Keratinocyte (primary cell): ENCODE results near the gene IGFN1. TPM values are rescaled to one million over a fixed set of nuclear protein-coding genes. Genes with fewer than 3 reads are reported as not detected.

Source experiments
- DNase-seq: peaks from one replicate; pipeline ENCODE4 v3.0.0-alpha.2; 2011; ENCODE audit warnings: low read depth, missing footprints, low spot score
- FAIRE-seq: peaks from 2 replicates; lab custom pipeline; 2011; peaks lifted over from hg19 to GRCh38; lab: Jason Lieb, UNC
- H2AFZ ChIP-seq: 2 replicates; pipeline ENCODE4 v1.6.0; 2012; ENCODE audit warnings: low read length, control low read depth, inconsistent platforms; ENCODE audit not compliant: control insufficient read depth
- H3K27ac ChIP-seq: 2 replicates; pipeline ENCODE4 v1.5.1; 2011; ENCODE audit warnings: low read length; ENCODE audit not compliant: control insufficient read depth, insufficient read depth
- H3K27me3 ChIP-seq: 3 replicates; pipeline ENCODE4 v1.6.0; 2011; ENCODE audit warnings: low read length; ENCODE audit not compliant: control insufficient read depth, insufficient read depth; ENCODE audit errors: extremely low read depth
- H3K36me3 ChIP-seq, 2 experiments: 2 replicates in 1 of 2; 3 replicates in 1 of 2; pipeline ENCODE4 v1.5.1; 2011; ENCODE audit warnings: low read length in 2 of 2, mild to moderate bottlenecking in 1 of 2; ENCODE audit not compliant: control insufficient read depth in 2 of 2, insufficient read depth in 2 of 2; ENCODE audit errors: extremely low read depth in 1 of 2
- H3K4me1 ChIP-seq: 3 replicates; pipeline ENCODE4 v1.5.1; 2011; ENCODE audit warnings: low read length; ENCODE audit not compliant: control insufficient read depth, insufficient read depth; ENCODE audit errors: extremely low read depth
- H3K4me2 ChIP-seq: 3 replicates; pipeline ENCODE4 v1.6.0; 2011; ENCODE audit warnings: low read depth, low read length; ENCODE audit not compliant: control insufficient read depth, insufficient read depth; ENCODE audit errors: extremely low read depth
- H3K4me3 ChIP-seq, 3 experiments: fragments of 200-600 bp in 1 of 3; sonication (generic) in 1 of 3; 2 replicates in 2 of 3; 3 replicates in 1 of 3; pipeline ENCODE4 v1.5.1; 2011 to 2016; ENCODE audit warnings: low read length in 3 of 3, mild to moderate bottlenecking in 3 of 3, control low read depth in 2 of 3, inconsistent platforms in 1 of 3, low read depth in 1 of 3, mixed read lengths in 1 of 3, mixed run types in 1 of 3, moderate library complexity in 1 of 3; ENCODE audit not compliant: control insufficient read depth in 2 of 3, insufficient read depth in 2 of 3; ENCODE audit errors: extremely low read depth in 1 of 3
- H3K79me2 ChIP-seq: 2 replicates; pipeline ENCODE4 v1.6.0; 2012; ENCODE audit warnings: low read length; ENCODE audit not compliant: control insufficient read depth, insufficient read depth
- H3K9ac ChIP-seq: 3 replicates; pipeline ENCODE4 v1.6.0; 2011; ENCODE audit warnings: low read length; ENCODE audit not compliant: control insufficient read depth, insufficient read depth; ENCODE audit errors: extremely low read depth
- H3K9me1 ChIP-seq: 3 replicates; pipeline ENCODE4 v1.6.0; 2011; ENCODE audit warnings: low read length; ENCODE audit not compliant: control insufficient read depth, insufficient read depth; ENCODE audit errors: extremely low read depth
- H3K9me3 ChIP-seq: 2 replicates; pipeline ENCODE4 v1.5.1; 2012; ENCODE audit warnings: low read depth, low read length; ENCODE audit not compliant: control insufficient read depth
- H4K20me1 ChIP-seq: 3 replicates; pipeline ENCODE4 v1.6.0; 2011; ENCODE audit warnings: low read length; ENCODE audit not compliant: control insufficient read depth, insufficient read depth; ENCODE audit errors: extremely low read depth
- EZH2 ChIP-seq: IDR thresholded peaks from one replicate; pipeline ENCODE4 v1.6.1; 2012; ENCODE audit warnings: inconsistent platforms, mild to moderate bottlenecking, low read length, moderate library complexity
- dilution Hi-C: fragments of 300-500 bp; cut with MboI; formaldehyde crosslinking; loops from one replicate; pipeline ENCODE4 v1.7.0; 2020; ENCODE audit warnings: low sequenced_read_pairs; ENCODE audit not compliant: extremely low pct_ligation_motif_present
- polyA plus RNA-seq, 5 experiments: library from polyadenylated mRNA; depleted of rRNA in 3 of 5; stranded (reverse) in 3 of 5; stranded (forward) in 1 of 5; unstranded in 1 of 5; fragments of >200 nt; gene quantifications; 1 replicate in 1 of 5; 2 replicates in 3 of 5; 3 replicates in 1 of 5; pipeline versions ENCODE4 v1.2.1 to v1.2.3, GENCODE V29; 2011 to 2012; ENCODE audit warnings: missing spikeins in 2 of 5, low read depth in 1 of 5, low replicate concordance in 1 of 5
- TF ChIP-seq, protein P1 (sequence below), 3 experiments: IDR thresholded peaks in 1 of 3; conservative IDR thresholded peaks in 1 of 3; optimal IDR thresholded peaks in 1 of 3; 2 replicates in 2 of 3; 3 replicates in 1 of 3; pipeline versions ENCODE3 to v1.5.1; 2011; ENCODE audit warnings: low read length in 3 of 3, mild to moderate bottlenecking in 3 of 3, moderate library complexity in 2 of 3, control low read depth in 1 of 3, inconsistent platforms in 1 of 3; ENCODE audit not compliant: insufficient read depth in 2 of 3; ENCODE audit errors: extremely low read depth in 1 of 3

IGFN1 gene
- polyA plus RNA-seq, 1 donor (not counting 4 experiments of a cell fraction or from before 2014, with no cell fraction given), result not detected

- Histone ChIP-seq H3K9me3 (no peaks in the 10 kb centered on the region), H3K27ac (peak overlapping the region; percentile 80), H3K36me3 (no peaks in the 10 kb centered on the region), H3K9me1 (no peaks in the 10 kb centered on the region), H3K4me2 (peak overlapping the region; percentile 18), H3K4me3 (no peak overlapping the region), H2AFZ (no peak overlapping the region), H3K79me2 (no peaks in the 10 kb centered on the region), H3K9ac (no peak overlapping the region), H4K20me1 (no peaks in the 10 kb centered on the region), H3K4me1 (peaks cover 61% of the 10 kb centered on the region), H3K27me3 (no peaks in the 10 kb centered on the region)
- dilution Hi-C loops, result no loop called here
- DNase-seq, result no peak
- TF ChIP-seq, protein P1, sequence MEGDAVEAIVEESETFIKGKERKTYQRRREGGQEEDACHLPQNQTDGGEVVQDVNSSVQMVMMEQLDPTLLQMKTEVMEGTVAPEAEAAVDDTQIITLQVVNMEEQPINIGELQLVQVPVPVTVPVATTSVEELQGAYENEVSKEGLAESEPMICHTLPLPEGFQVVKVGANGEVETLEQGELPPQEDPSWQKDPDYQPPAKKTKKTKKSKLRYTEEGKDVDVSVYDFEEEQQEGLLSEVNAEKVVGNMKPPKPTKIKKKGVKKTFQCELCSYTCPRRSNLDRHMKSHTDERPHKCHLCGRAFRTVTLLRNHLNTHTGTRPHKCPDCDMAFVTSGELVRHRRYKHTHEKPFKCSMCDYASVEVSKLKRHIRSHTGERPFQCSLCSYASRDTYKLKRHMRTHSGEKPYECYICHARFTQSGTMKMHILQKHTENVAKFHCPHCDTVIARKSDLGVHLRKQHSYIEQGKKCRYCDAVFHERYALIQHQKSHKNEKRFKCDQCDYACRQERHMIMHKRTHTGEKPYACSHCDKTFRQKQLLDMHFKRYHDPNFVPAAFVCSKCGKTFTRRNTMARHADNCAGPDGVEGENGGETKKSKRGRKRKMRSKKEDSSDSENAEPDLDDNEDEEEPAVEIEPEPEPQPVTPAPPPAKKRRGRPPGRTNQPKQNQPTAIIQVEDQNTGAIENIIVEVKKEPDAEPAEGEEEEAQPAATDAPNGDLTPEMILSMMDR (optimal IDR thresholded peaks at IDR 0.05 in 1 of 3, IDR thresholded peaks at IDR 0.05 in 1 of 3, conservative IDR thresholded peaks at IDR 0.05 in 1 of 3; ENCODE audit: extremely low read depth in 1 of 3, insufficient read depth in 2 of 3, low read length in 3 of 3), result no peak
- TF ChIP-seq EZH2, result no peak
- FAIRE-seq, result peak; percentile 97
These were observed 75.1 kb downstream of the IGFN1 start for GRCh38 chr1:201265756-201266155.

GRCh38 chr1:201266276-201266675 lies 75.7 kb downstream of the IGFN1 start:
- H3K9ac ChIP-seq, result peak overlapping the region; percentile 57
- DNase-seq (no peak), FAIRE-seq (no peak)
- peak overlapping the region; percentile 55 for H3K4me2 ChIP-seq
- H3K4me1 ChIP-seq, result peaks cover 56% of the 10 kb centered on the region
- TF ChIP-seq EZH2, result no peak
- TF ChIP-seq, protein P1 (optimal IDR thresholded peaks at IDR 0.05 in 1 of 3, IDR thresholded peaks at IDR 0.05 in 1 of 3, conservative IDR thresholded peaks at IDR 0.05 in 1 of 3; ENCODE audit: extremely low read depth in 1 of 3, insufficient read depth in 2 of 3, low read length in 3 of 3), result no peak
- peak overlapping the region; percentile 80 for H3K27ac ChIP-seq
- no peaks in the 10 kb centered on the region for H3K79me2 ChIP-seq
- H3K9me3 ChIP-seq, result no peaks in the 10 kb centered on the region
- H3K9me1 ChIP-seq, result no peaks in the 10 kb centered on the region
- peak overlapping the region in 1 of 3 experiments; percentile 39 for H3K4me3 ChIP-seq
- H3K36me3 ChIP-seq, result no peaks in the 10 kb centered on the region
- H4K20me1 ChIP-seq, result no peaks in the 10 kb centered on the region
- dilution Hi-C loops, result no loop called here
- H3K27me3 ChIP-seq, result no peaks in the 10 kb centered on the region
- H2AFZ ChIP-seq, result no peak overlapping the region
